IPS-18c (cell line): ENCODE measurements around the gene TMPRSS2.

Experiments used
- H3K4me3 ChIP-seq: 2 replicates; pipeline ENCODE4 v1.7.0; 2013; ENCODE audit warnings: low read depth, mild to moderate bottlenecking, low read length, moderate library complexity; ENCODE audit not compliant: insufficient read depth
- H3K9me3 ChIP-seq: one replicate; pipeline ENCODE4 v1.6.1; 2013; ENCODE audit warnings: mild to moderate bottlenecking, low read length, moderate library complexity; ENCODE audit not compliant: control insufficient read depth, insufficient read depth

The TMPRSS2 gene

GRCh38 chr21:41507521-41508414 is at the start of gene TMPRSS2:
TMPRSS2 (minus strand) TSS chr21:41508158; CDS start chr21:41498133, 10,025 bp downstream.
- H3K9me3 ChIP-seq, result no peaks in the 10 kb centered on the region
- peak within 1 kb of the TSS; percentile 79 for H3K4me3 ChIP-seq

DNA sequence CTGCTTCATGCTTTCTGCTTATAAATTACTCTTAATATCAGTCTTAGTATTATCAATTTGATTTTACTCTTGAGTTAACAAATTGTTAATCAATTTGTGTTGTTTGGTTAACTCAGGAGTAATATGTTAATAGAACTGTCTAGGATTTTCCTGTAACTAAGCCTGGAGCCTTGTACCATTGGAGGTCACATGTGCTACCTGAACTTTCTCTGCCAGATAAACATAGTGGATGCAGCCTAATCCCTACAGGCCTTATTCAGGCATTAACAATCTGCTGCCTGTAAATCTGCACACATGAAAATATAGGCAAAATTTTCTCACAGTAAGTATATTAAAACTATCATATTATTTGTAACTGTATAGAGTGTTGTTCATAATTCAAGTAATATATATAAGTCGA is 47.1 kb upstream of the TMPRSS2 start:
- no peaks in the 10 kb centered on the region for H3K9me3 ChIP-seq
- no peak overlapping the region for H3K4me3 ChIP-seq

- Histone ChIP-seq H3K4me3 (no peak overlapping the region), H3K9me3 (no peaks in the 10 kb centered on the region)
Observed at GRCh38 chr21:41552254-41552653, 44.3 kb upstream of the TMPRSS2 start.

DNA sequence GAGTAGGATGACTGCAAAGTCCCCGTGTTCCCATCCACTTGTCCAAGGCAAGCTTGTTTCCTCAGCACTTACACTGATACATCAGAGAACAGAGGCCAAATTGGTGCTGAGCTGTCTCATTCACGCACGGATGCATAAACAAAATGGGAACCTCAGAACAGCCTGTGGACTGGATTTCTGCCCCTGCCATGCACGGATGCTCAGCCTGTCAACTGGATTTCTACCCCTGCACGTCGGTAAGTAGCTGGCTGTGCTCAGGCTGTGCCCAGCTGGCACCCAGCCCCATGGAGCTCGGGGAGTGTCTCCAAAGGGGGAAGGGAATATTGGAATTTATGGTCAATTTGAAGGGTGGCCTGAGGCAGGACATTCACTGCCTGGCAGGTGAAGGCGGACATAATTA is 40.8 kb upstream of the TMPRSS2 start:
- H3K9me3 ChIP-seq, result no peaks in the 10 kb centered on the region
- no peak overlapping the region for H3K4me3 ChIP-seq

GRCh38 chr21:41547111-41547510 is 39.2 kb upstream of the TMPRSS2 start:
- H3K9me3 ChIP-seq, result no peaks in the 10 kb centered on the region
- no peak overlapping the region for H3K4me3 ChIP-seq

- Histone ChIP-seq H3K9me3 (no peaks in the 10 kb centered on the region), H3K4me3 (no peak overlapping the region)
Observed at GRCh38 chr21:41545500-41546359, 37.8 kb upstream of the TMPRSS2 start.

- Histone ChIP-seq H3K9me3 (no peaks in the 10 kb centered on the region), H3K4me3 (no peak overlapping the region)
Observed at GRCh38 chr21:41542727-41543126, 34.8 kb upstream of the TMPRSS2 start.

GRCh38 chr21:41537356-41537755 is 29.4 kb upstream of the TMPRSS2 start:
- peaks cover 4% of the 10 kb centered on the region for H3K9me3 ChIP-seq

GRCh38 chr21:41536827-41537103 is 28.8 kb upstream of the TMPRSS2 start:
- H3K4me3 ChIP-seq, result no peak overlapping the region
- peaks cover 4% of the 10 kb centered on the region for H3K9me3 ChIP-seq

More at GRCh38 chr21:41537356-41537755, 29.4 kb upstream of the TMPRSS2 start:
- H3K4me3 ChIP-seq, result no peak overlapping the region

DNA sequence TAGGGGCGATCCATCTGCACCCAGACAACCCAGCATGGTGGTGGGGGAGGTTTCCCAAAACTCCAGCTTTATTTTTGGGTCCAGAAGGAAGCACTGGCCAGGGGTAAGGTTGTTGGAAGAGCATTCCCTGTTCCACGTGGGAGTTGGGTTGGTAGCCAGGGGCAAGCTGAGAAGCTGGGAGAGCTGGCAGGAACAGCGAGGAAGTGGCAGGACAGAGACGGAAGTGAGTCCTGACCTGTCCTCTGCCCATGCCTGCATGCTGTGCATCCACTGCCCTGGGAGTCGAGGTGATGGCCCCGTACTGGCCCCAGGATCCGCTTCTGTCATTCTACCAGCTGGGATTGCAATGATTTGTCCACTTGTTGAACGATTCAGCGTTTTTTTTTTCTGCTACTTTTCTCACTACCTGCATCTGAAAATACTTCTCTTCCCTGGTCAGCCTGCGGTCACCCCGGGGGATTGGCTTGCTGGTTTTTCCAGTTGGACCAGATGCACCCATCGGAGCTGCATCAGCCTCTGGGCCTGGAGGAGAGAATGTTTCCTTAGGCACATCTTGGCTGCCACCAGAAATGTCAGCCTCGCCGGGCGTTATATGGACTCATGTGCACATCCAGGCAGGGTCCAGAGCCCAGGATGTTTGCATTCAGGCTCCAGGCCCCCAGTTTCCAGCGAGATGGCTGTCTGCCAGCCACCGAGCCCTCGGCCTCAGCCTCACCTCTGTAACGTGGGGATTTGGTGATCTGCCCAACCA is 28.3 kb upstream of the TMPRSS2 start:
- Histone ChIP-seq H3K4me3 (no peak overlapping the region), H3K9me3 (peaks cover 4% of the 10 kb centered on the region)

GRCh38 chr21:41530366-41530765 is 22.4 kb upstream of the TMPRSS2 start:
- peaks cover 4% of the 10 kb centered on the region for H3K9me3 ChIP-seq
- no peak overlapping the region for H3K4me3 ChIP-seq

- H3K4me3 ChIP-seq, result no peak overlapping the region
- H3K9me3 ChIP-seq, result peaks cover 4% of the 10 kb centered on the region
Observed at GRCh38 chr21:41529769-41530168, 21.8 kb upstream of the TMPRSS2 start.

DNA sequence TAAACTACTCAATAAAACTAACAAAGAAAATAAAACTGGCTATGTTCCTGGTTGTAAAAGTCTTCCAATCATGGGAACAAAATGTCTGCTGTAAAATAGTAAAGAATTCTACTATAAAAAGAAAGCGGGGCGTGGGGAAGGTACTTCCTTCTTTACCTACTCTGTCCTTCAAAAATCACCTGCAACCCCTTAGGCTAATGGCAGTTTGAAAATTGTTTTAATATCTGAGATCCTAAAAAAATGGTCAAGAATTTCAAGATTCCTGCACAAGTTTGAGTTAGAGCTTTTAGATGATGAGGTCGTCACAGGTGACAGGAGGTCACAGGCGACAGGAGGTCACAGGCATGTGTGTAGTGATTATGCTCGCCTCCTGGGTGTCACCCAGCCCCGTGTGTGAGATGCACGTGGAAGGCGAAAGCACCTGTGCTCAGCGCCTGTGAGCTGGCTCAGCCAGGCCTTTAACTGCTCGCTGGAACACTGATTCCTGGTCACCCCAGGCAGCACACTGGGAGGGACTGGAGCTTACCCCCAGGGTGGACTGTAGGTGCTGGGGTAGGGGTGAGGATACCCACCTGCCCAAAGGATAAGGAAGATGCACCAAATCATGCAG is 18.6 kb upstream of the TMPRSS2 start:
- Histone ChIP-seq H3K4me3 (no peak overlapping the region), H3K9me3 (no peaks in the 10 kb centered on the region)

GRCh38 chr21:41523175-41523574 is 15.2 kb upstream of the TMPRSS2 start:
- no peak overlapping the region for H3K4me3 ChIP-seq
- no peaks in the 10 kb centered on the region for H3K9me3 ChIP-seq

DNA sequence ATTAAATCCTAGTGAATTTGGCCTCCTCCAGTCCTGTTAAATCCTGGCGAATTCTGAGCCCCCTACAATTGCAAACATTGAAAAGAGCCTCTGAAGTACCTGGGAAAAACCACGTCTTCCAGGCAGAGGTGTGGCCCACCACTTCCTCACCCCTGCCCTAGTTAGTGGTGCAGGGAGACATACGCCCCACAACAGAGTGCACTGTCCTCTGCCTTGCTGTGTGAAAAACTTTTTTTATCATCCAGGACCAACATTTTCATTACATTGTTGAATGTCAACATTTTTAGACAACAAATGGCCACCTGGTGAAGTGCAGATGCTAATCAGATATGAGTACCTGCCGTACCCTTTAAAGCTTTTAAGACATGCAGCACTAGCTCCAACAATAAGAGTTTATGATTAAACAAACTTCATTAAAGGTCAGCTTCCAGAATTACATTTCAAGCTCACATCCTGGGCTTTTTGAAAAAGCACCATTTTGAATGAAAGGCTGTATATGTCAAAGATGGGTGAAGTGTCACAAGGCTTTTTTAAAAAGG is 13.6 kb upstream of the TMPRSS2 start:
- Histone ChIP-seq H3K4me3 (no peak overlapping the region), H3K9me3 (no peaks in the 10 kb centered on the region)

- no peaks in the 10 kb centered on the region for H3K9me3 ChIP-seq
- H3K4me3 ChIP-seq, result no peak overlapping the region
Observed at GRCh38 chr21:41520560-41521442, 12.8 kb upstream of the TMPRSS2 start.
